HG03196 (cell line): ENCODE results near the gene SPATA24.
"Not testable (repeated sequence)": the region's sequence is repeated elsewhere in the genome, so short reads cannot be mapped to it uniquely, and the experiment has no call there.

Source experiments
- ATAC-seq: cut with Tn5 transposase; IDR thresholded peaks from one replicate; pipeline ENCODE4 v1.9.1; 2021; ENCODE audit not compliant: unreplicated experiment

The SPATA24 gene

GRCh38 chr5:139383993-139384590 is 19.8 kb downstream of the SPATA24 start:
- ATAC-seq: no peak

DNA sequence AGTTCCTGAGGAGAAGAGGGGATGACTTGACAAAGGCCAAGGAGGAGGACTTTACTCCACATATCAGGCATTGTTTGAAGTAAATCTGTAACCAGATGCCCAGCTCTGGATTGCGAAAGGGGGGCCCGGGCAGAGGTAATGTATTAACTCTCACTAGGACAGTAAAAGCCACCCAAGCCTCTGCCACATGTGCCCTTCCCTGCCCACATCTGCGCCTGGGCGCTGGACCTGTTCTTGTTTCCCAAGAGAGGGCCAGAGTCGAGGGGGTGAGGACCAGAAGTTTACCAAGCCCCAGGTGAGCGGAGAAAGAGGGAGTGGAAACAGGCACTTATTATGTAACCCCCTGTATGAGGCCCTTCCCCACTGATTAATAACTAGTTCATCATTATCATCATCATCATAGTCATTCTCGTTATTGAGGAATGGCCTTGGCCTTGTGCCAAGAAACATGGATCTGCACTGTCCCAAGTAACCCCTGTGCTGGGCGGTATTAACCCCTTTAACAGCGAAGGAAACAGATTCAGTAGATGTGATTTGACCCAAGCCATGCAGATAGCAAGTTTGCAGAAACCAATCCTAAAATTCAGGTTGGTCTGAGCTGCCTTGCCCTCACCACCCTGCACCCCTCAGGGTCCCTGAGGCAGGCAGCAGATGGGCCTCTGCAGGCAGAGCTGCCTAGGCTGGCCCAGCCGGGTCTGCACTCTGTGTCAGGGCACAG is 20.5 kb downstream of the SPATA24 start, which contains the start of gene SLC23A1:
SLC23A1 (minus strand) TSS at position 23 of the 718 bp plus-strand sequence. CDS start 44 bp downstream, outside the sequence.
- ATAC-seq: no peak

GRCh38 chr5:139382807-139383206 is 21.1 kb downstream of the SPATA24 start:
- ATAC-seq: no peak

- ATAC-seq: no peak
Observed at GRCh38 chr5:139381837-139382761, 21.8 kb downstream of the SPATA24 start.

GRCh38 chr5:139379626-139380449 is 24.1 kb downstream of the SPATA24 start:
- ATAC-seq: no peak

DNA sequence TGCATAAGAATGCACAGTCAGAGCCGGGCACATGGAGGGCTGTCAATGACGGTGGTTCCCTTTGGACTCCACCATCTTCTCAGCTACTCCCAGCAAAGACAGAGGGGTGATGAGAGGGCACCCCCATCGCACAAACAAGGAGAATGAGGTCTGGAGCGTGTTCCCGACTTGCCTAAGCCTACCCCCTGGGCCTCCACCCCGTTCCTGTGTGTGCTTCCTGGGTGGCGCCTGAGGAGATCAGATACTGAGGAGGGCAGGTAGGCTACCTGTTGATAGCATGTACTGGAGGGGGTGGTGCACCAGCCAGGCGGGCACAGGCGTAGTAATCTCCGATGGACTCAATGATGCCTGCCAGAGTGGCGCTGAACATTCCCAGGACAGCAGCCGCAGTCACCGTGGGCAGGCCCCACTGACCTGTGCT is 24.9 kb downstream of the SPATA24 start:
- no peak for ATAC-seq

- no peak for ATAC-seq
Observed at GRCh38 chr5:139378101-139378825, 25.6 kb downstream of the SPATA24 start.

GRCh38 chr5:139377226-139377625 is 26.7 kb downstream of the SPATA24 start:
- no peak for ATAC-seq

- no peak for ATAC-seq
Observed at GRCh38 chr5:139376364-139376763, 27.5 kb downstream of the SPATA24 start.

GRCh38 chr5:139374909-139375308 is 29.0 kb downstream of the SPATA24 start:
- ATAC-seq: no peak

DNA sequence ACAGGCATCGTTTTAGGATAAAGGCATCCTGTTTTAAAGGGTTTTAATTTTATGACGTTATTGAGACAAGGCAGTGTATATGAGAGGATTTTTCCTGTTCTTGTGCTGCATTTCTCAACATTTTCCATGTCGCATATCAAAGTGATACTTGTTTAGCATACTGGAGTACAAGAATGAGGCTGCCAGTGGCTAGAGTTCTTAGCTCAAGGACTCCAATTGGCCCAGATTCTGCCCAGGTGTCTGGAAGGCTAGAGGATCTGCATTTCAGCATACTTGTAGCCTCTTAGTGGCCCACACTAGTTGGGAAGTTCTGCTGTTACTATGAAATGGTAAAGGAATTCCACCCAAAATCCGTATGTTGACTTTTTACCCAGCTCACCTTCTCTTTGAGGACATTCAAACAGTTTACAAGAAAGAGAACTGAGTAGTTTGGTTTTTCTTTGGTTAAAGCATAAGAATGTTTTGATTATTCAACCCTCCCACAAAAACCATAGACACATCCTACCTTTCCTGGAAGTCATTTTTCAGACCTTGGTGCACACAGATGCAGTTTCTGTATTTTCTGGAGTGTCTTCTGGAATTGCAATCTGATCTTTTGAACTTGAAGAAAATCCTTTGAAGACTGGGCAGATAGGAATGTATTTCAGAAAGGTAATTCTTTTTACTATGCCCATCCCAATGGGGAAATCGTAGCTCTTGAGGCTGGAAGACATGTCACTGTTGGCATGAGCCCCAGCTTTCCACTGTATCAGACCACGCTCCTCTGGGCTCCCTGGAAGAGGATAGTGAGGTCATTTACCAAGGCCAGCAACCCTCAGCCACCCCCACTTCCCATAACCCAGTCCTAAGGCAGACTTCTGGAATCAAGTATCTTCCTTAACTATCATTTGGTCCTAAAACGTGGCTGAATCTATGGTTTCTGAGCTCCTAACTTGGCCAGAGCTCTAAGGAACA is 32.1 kb downstream of the SPATA24 start:
- no peak for ATAC-seq

DNA sequence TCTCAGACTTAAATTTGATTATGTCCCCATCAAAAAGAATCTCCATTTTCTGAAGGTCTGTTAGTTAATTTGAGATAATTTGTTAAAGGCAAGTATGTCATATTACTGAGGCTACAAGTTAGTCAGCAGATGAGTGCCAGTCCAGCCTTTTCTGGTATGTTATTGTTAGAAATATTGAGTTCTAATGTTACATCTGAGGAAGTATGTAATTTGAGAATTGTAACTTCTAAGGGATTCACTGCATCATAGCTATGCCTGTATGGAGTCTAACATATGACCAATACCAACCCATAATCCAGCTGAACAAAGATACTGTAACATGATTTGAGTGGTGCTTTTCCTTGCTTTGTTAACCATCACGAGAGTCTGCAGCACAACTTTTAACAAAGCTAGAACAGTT is 34.7 kb downstream of the SPATA24 start:
- no peak for ATAC-seq

DNA sequence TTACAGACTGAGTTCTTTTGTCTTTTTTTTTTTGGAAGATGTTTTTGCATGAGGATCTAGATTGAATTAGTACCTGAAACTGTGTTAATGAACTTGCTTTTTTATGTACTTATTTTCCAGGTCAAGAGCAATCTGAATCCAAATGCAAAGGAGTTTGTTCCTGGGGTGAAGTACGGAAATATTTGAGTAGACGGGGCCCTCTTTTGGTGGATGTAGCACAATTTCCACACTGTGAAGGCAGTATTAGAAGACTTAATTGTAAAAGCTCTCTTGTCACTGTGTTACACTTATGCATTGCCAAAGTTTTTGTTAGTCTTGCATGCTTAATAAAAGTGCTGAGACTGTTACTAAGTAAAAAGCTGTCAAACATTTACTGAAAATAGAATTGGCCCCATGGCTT is 35.3 kb downstream of the SPATA24 start:
- no peak for ATAC-seq

GRCh38 chr5:139364466-139364865 is 39.4 kb downstream of the SPATA24 start:
- no peak for ATAC-seq

DNA sequence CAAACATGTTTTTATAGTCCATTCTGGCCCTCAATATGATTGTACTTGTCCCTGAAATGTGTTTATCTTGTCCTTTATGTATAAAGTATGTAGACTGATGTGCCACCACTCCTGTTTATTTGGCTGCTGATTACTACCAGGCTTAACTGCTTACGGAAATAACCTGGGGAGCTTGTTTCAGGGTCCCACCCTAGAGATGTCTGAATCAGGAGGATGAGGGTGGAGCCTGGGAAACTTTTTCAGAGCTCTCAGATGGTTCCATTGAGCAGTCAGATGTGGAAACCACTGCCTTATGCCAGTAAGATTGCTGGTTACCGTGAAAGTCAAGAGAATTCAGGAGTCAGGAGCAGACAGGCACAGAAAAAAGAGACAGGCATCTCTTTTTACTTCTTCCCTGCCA is 40.0 kb downstream of the SPATA24 start:
- ATAC-seq: no peak

GRCh38 chr5:139361835-139362429 is 42.0 kb downstream of the SPATA24 start:
- ATAC-seq: no peak

DNA sequence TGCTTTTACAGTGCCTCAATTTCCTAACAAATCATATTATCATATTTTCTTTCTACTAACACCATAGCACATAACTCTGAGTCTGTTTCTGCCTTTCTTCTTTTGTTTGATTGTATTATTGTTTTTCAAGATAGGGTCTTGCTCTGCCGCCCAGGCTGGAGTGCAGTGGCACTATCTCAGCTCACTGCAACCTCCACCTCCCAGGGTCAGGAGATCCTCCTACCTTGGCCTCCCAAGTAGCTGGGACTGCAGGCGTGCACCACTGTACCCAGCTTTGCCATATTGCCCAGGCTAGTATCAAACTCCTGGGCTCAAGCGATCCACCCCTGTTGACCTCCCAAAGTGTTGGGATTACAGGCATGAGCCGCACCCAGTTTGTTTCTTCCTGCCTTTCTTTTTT is 43.5 kb downstream of the SPATA24 start:
- no peak for ATAC-seq

GRCh38 chr5:139358064-139358463 is 45.8 kb downstream of the SPATA24 start:
- no peak for ATAC-seq

DNA sequence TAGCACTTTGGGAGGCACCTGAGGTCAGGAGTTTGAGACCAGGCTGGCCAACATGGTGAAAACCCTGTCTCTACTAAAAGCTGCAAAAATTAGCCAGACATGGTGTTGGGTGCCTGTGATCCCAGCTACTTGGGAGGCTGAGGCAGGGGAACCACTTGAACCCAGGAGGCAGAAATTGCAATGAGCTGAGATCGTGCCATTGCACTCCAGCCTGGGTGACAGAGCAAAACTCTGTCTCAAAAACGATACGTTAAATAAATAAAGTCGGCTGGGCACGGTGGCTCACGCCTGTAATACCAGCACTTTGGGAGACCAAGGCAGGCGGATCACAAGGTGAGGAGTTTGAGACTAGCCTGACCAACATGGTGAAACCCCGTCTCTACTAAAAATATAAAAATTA is 48.0 kb downstream of the SPATA24 start:
- not testable (repeated sequence) for ATAC-seq
